ENCODE measurements around the gene CERS3.

CERS3 gene

GRCh38 chr15:100525436-100525835, 3.3 kb downstream of the CERS3 start:
- Histone ChIP-seq H3K27ac (replicated peaks) (no peak overlapping the region), H3K4me3 (replicated peaks; ENCODE audit: insufficient read depth, low read length) (no peak overlapping the region), H3K27me3 (ENCODE audit: insufficient read depth, poor library complexity, severe bottlenecking) (no peaks in the 10 kb centered on the region)
- TF ChIP-seq POLR2AphosphoS5 (IDR thresholded peaks at IDR 0.05; ENCODE audit: low read depth): no peak
- TF ChIP-seq GABPA (IDR thresholded peaks at IDR 0.05; ENCODE audit: low read depth): no peak
- no peak for TF ChIP-seq CTCF (IDR thresholded peaks at IDR 0.05; ENCODE audit: insufficient read depth, low read length)
- TF ChIP-seq REST (IDR thresholded peaks at IDR 0.05; ENCODE audit: insufficient replicate concordance, low read depth): no peak
- no peak for TF ChIP-seq SPI1 (IDR thresholded peaks at IDR 0.05; ENCODE audit: borderline replicate concordance, low read depth)
- no peak for DNase-seq (ENCODE audit: low read depth in 1 of 2, low spot score in 1 of 2)

- Histone ChIP-seq H3K27ac (replicated peaks) (no peak overlapping the region), H3K4me3 (replicated peaks; ENCODE audit: insufficient read depth, low read length) (no peak overlapping the region), H3K27me3 (ENCODE audit: insufficient read depth, poor library complexity, severe bottlenecking) (no peaks in the 10 kb centered on the region)
- TF ChIP-seq GABPA (IDR thresholded peaks at IDR 0.05; ENCODE audit: low read depth): no peak
- TF ChIP-seq SPI1 (IDR thresholded peaks at IDR 0.05; ENCODE audit: borderline replicate concordance, low read depth): no peak
- TF ChIP-seq REST (IDR thresholded peaks at IDR 0.05; ENCODE audit: insufficient replicate concordance, low read depth): no peak
- no peak for TF ChIP-seq CTCF (IDR thresholded peaks at IDR 0.05; ENCODE audit: insufficient read depth, low read length)
- TF ChIP-seq POLR2AphosphoS5 (IDR thresholded peaks at IDR 0.05; ENCODE audit: low read depth): no peak
- DNase-seq (ENCODE audit: low read depth in 1 of 2, low spot score in 1 of 2): no peak
These were observed 4.4 kb downstream of the CERS3 start for GRCh38 chr15:100524326-100524725.

- Histone ChIP-seq H3K27me3 (ENCODE audit: insufficient read depth, poor library complexity, severe bottlenecking) (no peaks in the 10 kb centered on the region), H3K27ac (replicated peaks) (peak overlapping the region; percentile 94), H3K4me3 (replicated peaks; ENCODE audit: insufficient read depth, low read length) (no peak overlapping the region)
- no peak for DNase-seq (ENCODE audit: low read depth in 1 of 2, low spot score in 1 of 2)
- no peak for TF ChIP-seq POLR2AphosphoS5 (IDR thresholded peaks at IDR 0.05; ENCODE audit: low read depth)
- TF ChIP-seq GABPA (IDR thresholded peaks at IDR 0.05; ENCODE audit: low read depth): no peak
- TF ChIP-seq REST (IDR thresholded peaks at IDR 0.05; ENCODE audit: insufficient replicate concordance, low read depth): no peak
- TF ChIP-seq CTCF (IDR thresholded peaks at IDR 0.05; ENCODE audit: insufficient read depth, low read length): no peak
- TF ChIP-seq SPI1 (IDR thresholded peaks at IDR 0.05; ENCODE audit: borderline replicate concordance, low read depth): no peak
These were observed 6.8 kb downstream of the CERS3 start for GRCh38 chr15:100521907-100522306.

Data from HL-60 (cell line).